RWPE2 (cell line): ENCODE results near the gene MYORG.

Source experiments
- ATAC-seq: fragments of 200-7000 bp; cut with Tn5 transposase; 3 replicates; pipeline ENCODE4 v1.9.1; 2021; ENCODE audit warnings: low read depth
- DNase-seq: peaks from one replicate; pipeline ENCODE4 v3.0.0-alpha.2; 2020; ENCODE audit warnings: low spot score
- H3K27ac ChIP-seq: fragments of 450-650 bp; 2 replicates; pipeline ENCODE4 v1.5.1; 2017; ENCODE audit warnings: mild to moderate bottlenecking; ENCODE audit not compliant: poor library complexity, severe bottlenecking
- H3K27me3 ChIP-seq: fragments of 250-450 bp; sonication (Bioruptor Pico); 2 replicates; pipeline ENCODE4 v1.5.1; 2021; ENCODE audit warnings: mild to moderate bottlenecking, moderate library complexity; ENCODE audit not compliant: insufficient read depth, poor library complexity, severe bottlenecking
- H3K36me3 ChIP-seq: fragments of 250-450 bp; sonication (Bioruptor Pico); 2 replicates; pipeline ENCODE4 v1.5.1; 2020; ENCODE audit warnings: low read depth, mild to moderate bottlenecking, moderate library complexity
- H3K4me1 ChIP-seq: fragments of 250-450 bp; sonication (Bioruptor Pico); 2 replicates; pipeline ENCODE4 v1.5.1; 2021; ENCODE audit warnings: mild to moderate bottlenecking, moderate library complexity; ENCODE audit not compliant: insufficient read depth, poor library complexity, severe bottlenecking
- H3K4me3 ChIP-seq: fragments of 250-450 bp; sonication (Bioruptor Pico); 2 replicates; pipeline ENCODE4 v1.5.1; 2021; ENCODE audit warnings: mild to moderate bottlenecking, moderate library complexity; ENCODE audit not compliant: severe bottlenecking
- H3K9me3 ChIP-seq: fragments of 250-450 bp; sonication (Bioruptor Pico); 2 replicates; pipeline ENCODE4 v1.5.1; 2021; ENCODE audit warnings: mild to moderate bottlenecking, moderate library complexity; ENCODE audit not compliant: severe bottlenecking
- TF ChIP-seq, protein P1 (sequence below): fragments of 450-650 bp; IDR thresholded peaks from one replicate; pipeline ENCODE4 v1.5.1; 2017; ENCODE audit warnings: mild to moderate bottlenecking, moderate library complexity; ENCODE audit not compliant: poor library complexity, severe bottlenecking

Gene MYORG

DNA sequence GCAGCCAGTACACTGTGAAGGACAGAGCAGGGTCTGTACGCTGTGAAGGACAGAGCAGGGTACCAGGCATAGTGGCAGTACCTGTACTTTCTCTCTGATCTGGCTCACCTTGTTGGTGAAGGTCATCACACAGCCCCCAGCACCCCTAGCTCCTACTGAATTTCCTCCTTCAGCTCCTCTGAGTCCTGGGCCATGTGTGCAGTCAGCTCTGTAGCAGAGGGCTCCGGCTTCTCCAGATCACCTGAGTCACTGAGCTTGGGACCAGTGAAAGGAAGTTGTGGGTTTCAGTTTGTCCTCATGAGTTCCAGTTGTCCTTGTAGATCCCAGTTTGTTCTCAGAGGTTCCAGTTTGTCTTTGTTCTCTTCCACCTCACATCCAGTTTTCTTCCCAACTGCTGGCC is 41.8 kb downstream of the MYORG start:
- Histone ChIP-seq H3K27ac (no peak overlapping the region), H3K36me3 (peaks cover 15% of the 10 kb centered on the region), H3K4me3 (no peak overlapping the region), H3K9me3 (no peaks in the 10 kb centered on the region), H3K4me1 (peaks cover 5% of the 10 kb centered on the region), H3K27me3 (no peaks in the 10 kb centered on the region)
- DNase-seq (no peak), ATAC-seq (no peak)
- TF ChIP-seq, protein P1, sequence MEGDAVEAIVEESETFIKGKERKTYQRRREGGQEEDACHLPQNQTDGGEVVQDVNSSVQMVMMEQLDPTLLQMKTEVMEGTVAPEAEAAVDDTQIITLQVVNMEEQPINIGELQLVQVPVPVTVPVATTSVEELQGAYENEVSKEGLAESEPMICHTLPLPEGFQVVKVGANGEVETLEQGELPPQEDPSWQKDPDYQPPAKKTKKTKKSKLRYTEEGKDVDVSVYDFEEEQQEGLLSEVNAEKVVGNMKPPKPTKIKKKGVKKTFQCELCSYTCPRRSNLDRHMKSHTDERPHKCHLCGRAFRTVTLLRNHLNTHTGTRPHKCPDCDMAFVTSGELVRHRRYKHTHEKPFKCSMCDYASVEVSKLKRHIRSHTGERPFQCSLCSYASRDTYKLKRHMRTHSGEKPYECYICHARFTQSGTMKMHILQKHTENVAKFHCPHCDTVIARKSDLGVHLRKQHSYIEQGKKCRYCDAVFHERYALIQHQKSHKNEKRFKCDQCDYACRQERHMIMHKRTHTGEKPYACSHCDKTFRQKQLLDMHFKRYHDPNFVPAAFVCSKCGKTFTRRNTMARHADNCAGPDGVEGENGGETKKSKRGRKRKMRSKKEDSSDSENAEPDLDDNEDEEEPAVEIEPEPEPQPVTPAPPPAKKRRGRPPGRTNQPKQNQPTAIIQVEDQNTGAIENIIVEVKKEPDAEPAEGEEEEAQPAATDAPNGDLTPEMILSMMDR: no peak

DNA sequence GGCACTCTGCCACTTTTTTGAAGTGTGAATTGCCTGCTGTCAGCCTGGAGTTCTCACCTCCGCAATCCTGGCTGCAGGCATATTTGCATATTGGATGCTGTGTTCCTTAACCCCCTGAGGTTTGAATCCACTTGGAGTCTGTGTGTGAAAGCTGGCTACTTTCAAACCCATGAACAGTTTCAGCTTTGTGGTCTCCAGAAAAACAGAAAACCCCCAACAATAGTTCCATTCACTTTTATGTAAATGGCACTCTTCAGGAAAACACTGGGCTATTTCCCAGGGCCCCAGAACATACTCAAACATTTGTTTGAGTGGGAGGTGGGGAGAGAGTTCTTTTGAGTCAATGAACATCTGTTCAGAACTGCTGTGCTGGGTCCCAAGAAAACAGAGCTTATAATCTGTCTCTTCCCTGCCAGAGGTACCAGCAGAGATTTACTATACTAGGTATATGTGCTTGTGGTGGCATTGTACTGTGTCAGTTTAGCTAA is 42.3 kb downstream of the MYORG start:
- H3K4me3 ChIP-seq: no peak overlapping the region
- H3K9me3 ChIP-seq: no peaks in the 10 kb centered on the region
- no peak for DNase-seq
- H3K4me1 ChIP-seq: peaks cover 5% of the 10 kb centered on the region
- no peak for ATAC-seq
- H3K27me3 ChIP-seq: no peaks in the 10 kb centered on the region
- no peak overlapping the region for H3K27ac ChIP-seq
- TF ChIP-seq, protein P1: no peak
- H3K36me3 ChIP-seq: peaks cover 10% of the 10 kb centered on the region

DNA sequence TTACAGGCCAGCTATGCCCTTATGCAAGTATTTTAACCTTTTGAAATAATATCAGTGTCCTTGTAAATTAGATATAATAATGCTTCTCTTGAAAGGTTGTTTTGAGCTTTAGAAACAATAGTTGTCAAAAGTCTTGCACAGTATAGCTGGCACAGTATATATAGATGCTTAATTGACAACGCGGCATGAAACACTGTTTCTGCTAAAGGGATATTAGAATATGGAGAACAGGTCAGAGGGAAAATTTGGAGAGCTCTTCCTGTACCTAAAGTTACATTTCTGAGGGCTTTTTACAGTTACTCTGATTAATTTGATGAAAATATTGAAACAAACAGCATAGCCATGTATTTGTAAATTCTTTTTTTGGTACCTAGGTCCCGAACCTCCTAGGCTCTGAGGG is 42.9 kb downstream of the MYORG start:
- no peak for ATAC-seq

DNA sequence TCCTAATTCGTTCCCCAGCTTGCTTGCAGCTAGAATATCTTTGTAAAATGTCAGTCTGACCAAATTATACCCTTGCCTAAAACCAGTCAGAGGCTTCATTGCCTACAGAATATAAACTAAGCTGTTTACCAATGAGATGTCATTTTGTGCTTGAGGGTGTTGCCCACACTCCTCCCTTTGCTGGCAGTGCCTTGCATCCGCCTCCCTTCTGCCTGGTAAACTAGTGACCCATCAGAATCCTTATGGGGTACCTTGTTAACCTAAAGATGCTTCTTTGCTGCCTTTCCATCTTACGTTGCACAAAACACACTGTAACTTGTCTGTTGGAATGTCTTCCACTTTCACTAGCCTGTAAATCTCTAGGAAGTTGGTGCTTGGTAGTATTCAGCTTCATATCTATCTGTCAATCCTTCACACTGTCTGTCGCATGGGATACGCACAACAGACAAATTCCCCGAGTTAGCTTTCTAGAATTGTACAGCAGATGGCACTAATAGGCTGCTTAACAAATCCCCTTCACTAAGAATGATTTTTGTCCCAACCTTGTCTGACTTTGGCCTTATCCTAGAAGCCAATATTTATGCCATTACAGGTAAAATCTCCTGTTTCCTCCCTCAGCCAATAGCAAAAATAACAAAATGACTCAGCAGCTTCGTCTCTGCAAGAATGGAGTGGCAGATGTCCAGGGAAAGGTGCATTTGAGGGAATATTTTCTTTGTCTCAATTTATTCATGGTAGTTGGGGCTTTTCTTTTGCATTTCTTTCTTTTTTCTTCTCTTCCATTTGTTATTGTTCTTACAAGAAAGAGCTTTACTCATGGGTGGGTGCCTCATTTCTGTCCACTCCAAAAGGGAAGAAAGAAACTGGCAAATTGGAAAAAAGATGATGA is 44.4 kb downstream of the MYORG start:
- no peak for ATAC-seq
- DNase-seq: no peak
- H3K4me3 ChIP-seq: no peak overlapping the region

More for the DNA sequence above, 42.9 kb downstream of the MYORG start:
- H3K4me1 ChIP-seq: peaks cover 5% of the 10 kb centered on the region
- peaks cover 4% of the 10 kb centered on the region for H3K36me3 ChIP-seq
- no peaks in the 10 kb centered on the region for H3K27me3 ChIP-seq
- H3K27ac ChIP-seq: no peak overlapping the region
- TF ChIP-seq, protein P1: no peak
- no peaks in the 10 kb centered on the region for H3K9me3 ChIP-seq
- no peak overlapping the region for H3K4me3 ChIP-seq
- no peak for DNase-seq

More for the DNA sequence above, 44.4 kb downstream of the MYORG start:
- TF ChIP-seq, protein P1: peak; percentile 69
- Histone ChIP-seq H3K27ac (peak overlapping the region; percentile 14), H3K27me3 (no peaks in the 10 kb centered on the region), H3K4me1 (peaks cover 5% of the 10 kb centered on the region), H3K36me3 (no peaks in the 10 kb centered on the region; the same call in 1 of the 2 replicates), H3K9me3 (no peaks in the 10 kb centered on the region)
